Motor neuron (in vitro differentiated cells): Measurements from ENCODE around the gene FAM83C. TPM values are rescaled to one million over a fixed set of nuclear protein-coding genes. Genes with fewer than 3 reads are reported as not detected.
"Not testable (repeated sequence)": the region's sequence is repeated elsewhere in the genome, so short reads cannot be mapped to it uniquely, and the experiment has no call there.

Experiments
- ATAC-seq, 8 experiments: fragments of 200-7000 bp; cut with Tn5 transposase; replicated peaks in 6 of 8; 2 replicates each; pipeline ENCODE4 v1.8.0; 2021; ENCODE audit warnings: mild to moderate bottlenecking in 8 of 8, moderate library complexity in 8 of 8
- H3K27ac ChIP-seq, 2 donors: fragments of 250-450 bp; sonication (Bioruptor Pico); 2 replicates each; pipeline ENCODE4 v1.9.0; 2021; ENCODE audit warnings: antibody characterized with exemption in 2 of 2, mild to moderate bottlenecking in 2 of 2, moderate library complexity in 1 of 2
- H3K4me1 ChIP-seq, 2 donors: fragments of 250-450 bp; sonication (Bioruptor Pico); replicated peaks in 1 of 2; 2 replicates each; pipeline ENCODE4 v1.6.1; 2021; ENCODE audit warnings: antibody characterized with exemption in 2 of 2, mild to moderate bottlenecking in 2 of 2, moderate library complexity in 1 of 2
- H3K4me3 ChIP-seq, 5 donors: fragments of 250-450 bp; sonication (Bioruptor Pico); 2 replicates each; pipeline ENCODE4 v1.9.0; 2021; ENCODE audit warnings: antibody characterized with exemption in 5 of 5, mild to moderate bottlenecking in 5 of 5, moderate library complexity in 4 of 5
- WGBS, 10 experiments: fragments of 450-650 bp; shearing (Covaris generic); methylation state at CpG; one replicate each; pipeline ENCODE4 v1.0.0; 2022; 5-methylcytosine and 5-hydroxymethylcytosine counted together
- in situ Hi-C, 9 experiments: fragments of 400-800 bp; cut with MboI; loops; one replicate each; pipeline ENCODE4 v1.15.0; 2021; ENCODE audit warnings: low sequenced_read_pairs in 9 of 9, low pct_unique_long_range_greater_than_20kb in 2 of 9; ENCODE audit not compliant: unreplicated experiment in 9 of 9
- total RNA-seq, 8 experiments: library from RNA; unstranded; fragments of 300-600 nt; gene quantifications; 2 replicates each; pipeline versions ENCODE4 v1.2.3 to v1.2.4, GENCODE V29; 2022

FAM83C gene
- total RNA-seq, 8 experiments from 2014 or later: 0.15 to 0.43 (median 0.25) TPM; not detected in 3

DNA sequence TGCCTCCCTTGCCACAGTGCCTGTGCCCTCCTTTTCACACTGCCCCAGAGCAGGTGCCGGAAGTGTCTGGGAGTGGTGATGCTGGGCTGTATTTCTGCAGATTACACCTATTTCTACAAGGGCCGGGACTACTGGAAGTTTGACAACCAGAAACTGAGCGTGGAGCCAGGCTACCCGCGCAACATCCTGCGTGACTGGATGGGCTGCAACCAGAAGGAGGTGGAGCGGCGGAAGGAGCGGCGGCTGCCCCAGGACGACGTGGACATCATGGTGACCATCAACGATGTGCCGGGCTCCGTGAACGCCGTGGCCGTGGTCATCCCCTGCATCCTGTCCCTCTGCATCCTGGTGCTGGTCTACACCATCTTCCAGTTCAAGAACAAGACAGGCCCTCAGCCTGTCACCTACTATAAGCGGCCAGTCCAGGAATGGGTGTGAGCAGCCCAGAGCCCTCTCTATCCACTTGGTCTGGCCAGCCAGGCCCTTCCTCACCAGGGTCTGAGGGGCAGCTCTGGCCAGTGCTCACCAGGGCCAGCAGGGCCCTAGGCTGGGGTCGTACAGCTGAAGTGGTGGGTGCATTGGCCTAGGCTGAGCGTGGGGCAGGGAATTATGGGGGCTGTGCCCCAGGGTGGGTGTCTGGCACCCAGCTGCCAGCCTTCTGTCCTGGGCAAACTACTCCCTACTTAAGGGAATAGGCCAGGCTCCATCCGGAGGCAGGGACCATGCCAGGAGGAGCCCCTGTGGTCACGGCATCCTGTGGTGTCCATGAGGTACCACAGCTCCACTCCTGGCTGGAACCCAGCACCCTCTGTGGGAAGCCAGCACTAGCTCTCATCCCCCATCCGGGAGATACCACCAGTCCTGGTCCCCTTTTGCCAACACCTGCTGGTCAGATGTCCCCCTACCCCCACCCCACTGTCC lies 17.8 kb downstream of the FAM83C start:
- Histone ChIP-seq H3K4me3 (no peak overlapping the region), H3K27ac (no peak overlapping the region), H3K4me1 (peaks cover 12 to 16% of the 10 kb centered on the region in 2 donors)
- no peak for ATAC-seq
- in situ Hi-C loops: no loop called here
- 87 to 100% (median 96%) methylated on average over 1 to 10 of the region's 24 CpGs; no CpG with 5 or more reads in 2 of the 10 experiments for WGBS, 10 experiments

DNA sequence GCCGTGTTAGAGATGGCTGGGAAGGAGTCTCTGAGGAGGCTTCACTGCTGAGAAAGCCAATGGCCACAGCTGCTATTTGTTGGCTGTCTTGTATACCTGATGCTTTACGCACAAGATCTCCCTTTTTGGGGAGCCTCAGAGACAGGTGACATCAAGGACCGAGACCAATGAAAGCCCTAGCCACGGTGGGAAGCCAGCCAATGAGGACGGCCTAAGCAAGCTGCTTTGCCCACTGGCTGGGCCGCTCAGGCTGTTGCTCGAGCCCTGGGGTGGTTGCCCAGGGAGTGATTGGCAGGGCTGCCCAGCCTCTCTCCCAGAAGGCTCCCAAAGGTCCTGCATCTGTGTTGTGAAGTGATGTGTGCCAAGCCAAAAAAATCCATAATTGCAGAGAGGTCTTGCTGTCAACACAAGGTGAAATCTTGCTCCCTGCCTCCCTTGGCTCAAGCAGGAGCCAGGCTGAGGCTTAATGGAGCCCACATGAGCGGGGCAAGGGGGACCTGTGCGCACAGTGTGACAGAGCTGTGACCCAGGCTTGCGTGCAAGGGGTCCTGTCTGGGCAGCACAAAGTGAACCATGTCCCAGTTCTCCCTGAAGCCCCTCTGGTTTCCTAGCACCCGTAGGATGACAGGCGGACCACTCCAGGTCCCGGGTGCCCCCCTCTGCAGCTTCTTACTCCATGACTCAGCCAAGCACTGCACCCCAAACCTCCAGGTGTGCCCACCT lies 18.6 kb downstream of the FAM83C start:
- in situ Hi-C loops: no loop called here
- no peak overlapping the region for H3K4me3 ChIP-seq
- peaks cover 12 to 13% of the 10 kb centered on the region in 2 donors for H3K4me1 ChIP-seq
- no peak for ATAC-seq
- WGBS, 10 experiments: 50 to 100% (median 92%) methylated on average over 1 to 5 of the region's 13 CpGs; no CpG with 5 or more reads in 2 of the 10 experiments
- no peak overlapping the region for H3K27ac ChIP-seq

- WGBS, 10 experiments: 47 to 100% (median 86%) methylated on average over 1 to 7 of the region's 7 CpGs; no CpG with 5 or more reads in 3 of the 10 experiments
- Histone ChIP-seq H3K4me1 (peaks cover 7% of the 10 kb centered on the region in 2 donors), H3K27ac (no peak overlapping the region), H3K4me3 (no peak overlapping the region)
- in situ Hi-C loops: no loop called here
- ATAC-seq: no peak
Observed at GRCh38 chr20:35271904-35272303, 20.3 kb downstream of the FAM83C start.

GRCh38 chr20:35271073-35271882 lies 20.9 kb downstream of the FAM83C start:
- peak in 7 of 8 experiments; percentile 9 to 96 (median 18) for ATAC-seq
- in situ Hi-C loops: no loop called here
- peaks cover under 1 to 1% of the 10 kb centered on the region in 2 donors for H3K4me1 ChIP-seq
- 33 to 89% (median 69%) methylated on average over 3 to 6 of the region's 20 CpGs; no CpG with 5 or more reads in 7 of the 10 experiments for WGBS, 10 experiments
- H3K27ac ChIP-seq: no peak overlapping the region
- no peak overlapping the region for H3K4me3 ChIP-seq

- H3K27ac ChIP-seq: no peak overlapping the region
- H3K4me3 ChIP-seq: no peak overlapping the region
- no peak for ATAC-seq
- no peaks in the 10 kb centered on the region for H3K4me1 ChIP-seq
- in situ Hi-C loops: no loop called here
- WGBS, 10 experiments: 79 to 94% (median 90%) methylated on average over 2 to 12 of the region's 19 CpGs; no CpG with 5 or more reads in 5 of the 10 experiments
Observed at GRCh38 chr20:35270021-35270902, 22.0 kb downstream of the FAM83C start.

GRCh38 chr20:35269055-35269781 lies 23.0 kb downstream of the FAM83C start:
- in situ Hi-C loops: no loop called here
- ATAC-seq: peak; percentile 22 to 91 (median 82)
- 0 to 73% (median 36%) methylated on average over 1 to 7 of the region's 14 CpGs; no CpG with 5 or more reads in 1 of the 10 experiments for WGBS, 10 experiments

GRCh38 chr20:35267092-35267491 lies 25.1 kb downstream of the FAM83C start:
- Histone ChIP-seq H3K4me3 (no peak overlapping the region), H3K4me1 (peaks cover 14 to 15% of the 10 kb centered on the region in 2 donors), H3K27ac (no peak overlapping the region)
- 86 to 100% (median 88%) methylated on average over 2 to 9 of the region's 16 CpGs; no CpG with 5 or more reads in 7 of the 10 experiments for WGBS, 10 experiments
- in situ Hi-C loops: no loop called here
- ATAC-seq: no peak

More at GRCh38 chr20:35269055-35269781, 23.0 kb downstream of the FAM83C start:
- no peaks in the 10 kb centered on the region for H3K4me1 ChIP-seq
- H3K27ac ChIP-seq: no peak overlapping the region
- H3K4me3 ChIP-seq: no peak overlapping the region

GRCh38 chr20:35264755-35265154 lies 27.5 kb downstream of the FAM83C start:
- no peak for ATAC-seq
- no peak overlapping the region for H3K4me3 ChIP-seq
- H3K4me1 ChIP-seq: peaks cover 17% of the 10 kb centered on the region in 2 donors
- 40 to 100% (median 76%) methylated on average over 1 of the region's 1 CpG; no CpG with 5 or more reads in 4 of the 10 experiments for WGBS, 10 experiments
- H3K27ac ChIP-seq: no peak overlapping the region
- in situ Hi-C loops: no loop called here

- in situ Hi-C loops: no loop called here
- WGBS, 10 experiments: 0 to 100% (median 88%) methylated on average over 1 to 7 of the region's 17 CpGs; no CpG with 5 or more reads in 6 of the 10 experiments
- H3K27ac ChIP-seq: peak overlapping the region; percentile 42 to 48
- peaks cover 17% of the 10 kb centered on the region in 2 donors for H3K4me1 ChIP-seq
- H3K4me3 ChIP-seq: no peak overlapping the region
- peak in 5 of 8 experiments; percentile 44 to 56 (median 48) for ATAC-seq
Observed at GRCh38 chr20:35263532-35264341, 28.5 kb downstream of the FAM83C start.

- 10 to 83% (median 20%) methylated on average over 1 to 3 of the region's 8 CpGs; no CpG with 5 or more reads in 5 of the 10 experiments for WGBS, 10 experiments
- peak overlapping the region; percentile 42 to 48 for H3K27ac ChIP-seq
- in situ Hi-C loops, H3K4me3 ChIP-seq: not testable (repeated sequence)
- peaks cover 17% of the 10 kb centered on the region in 2 donors for H3K4me1 ChIP-seq
- peak; percentile 51 to 93 (median 91) for ATAC-seq
Observed at GRCh38 chr20:35262731-35263531, 29.3 kb downstream of the FAM83C start.
